ENCODE data around the gene IMPG2.

Gene IMPG2

GRCh38 chr3:101240719-101241399, 79.5 kb downstream of the IMPG2 start:
- DNase-seq (ENCODE audit: low read depth): no peak

GRCh38 chr3:101235048-101235447, 85.3 kb downstream of the IMPG2 start:
- DNase-seq (ENCODE audit: low read depth): no peak

- no peak for DNase-seq (ENCODE audit: low read depth)
Measured at GRCh38 chr3:101230618-101231017, 89.8 kb downstream of the IMPG2 start.

GRCh38 chr3:101229681-101230080, 90.7 kb downstream of the IMPG2 start:
- no peak for DNase-seq (ENCODE audit: low read depth)

- no peak for DNase-seq (ENCODE audit: low read depth)
Measured at GRCh38 chr3:101228441-101228840, 91.9 kb downstream of the IMPG2 start.

GRCh38 chr3:101224739-101225138, 95.6 kb downstream of the IMPG2 start:
- no peak for DNase-seq (ENCODE audit: low read depth)

- DNase-seq (ENCODE audit: low read depth): no peak
Measured at GRCh38 chr3:101223016-101223415, 97.4 kb downstream of the IMPG2 start.

- no peak for DNase-seq (ENCODE audit: low read depth)
Measured at GRCh38 chr3:101219842-101220560, 100.4 kb downstream of the IMPG2 start.

- no peak for DNase-seq (ENCODE audit: low read depth)
Measured at GRCh38 chr3:101217472-101218245, 102.7 kb downstream of the IMPG2 start.

- DNase-seq (ENCODE audit: low read depth): no peak
Measured at GRCh38 chr3:101216710-101217465, 103.5 kb downstream of the IMPG2 start.

GRCh38 chr3:101212730-101213129, 107.6 kb downstream of the IMPG2 start:
- DNase-seq (ENCODE audit: low read depth): no peak

GRCh38 chr3:101204246-101204645, 116.1 kb downstream of the IMPG2 start:
- DNase-seq (ENCODE audit: low read depth): no peak

- DNase-seq (ENCODE audit: low read depth): no peak
Measured at GRCh38 chr3:101203411-101203810, 117.0 kb downstream of the IMPG2 start.

- DNase-seq (ENCODE audit: low read depth): no peak
Measured at GRCh38 chr3:101202640-101203039, 117.7 kb downstream of the IMPG2 start.

- DNase-seq (ENCODE audit: low read depth): no peak
Measured at GRCh38 chr3:101200461-101200860, 119.9 kb downstream of the IMPG2 start.

- DNase-seq (ENCODE audit: low read depth): no peak
Measured at GRCh38 chr3:101195951-101196713, 124.2 kb downstream of the IMPG2 start.

- DNase-seq (ENCODE audit: low read depth): no peak
Measured at GRCh38 chr3:101194392-101194791, 126.0 kb downstream of the IMPG2 start.

- DNase-seq (ENCODE audit: low read depth): no peak
Measured at GRCh38 chr3:101193957-101194356, 126.4 kb downstream of the IMPG2 start.

GRCh38 chr3:101189796-101190195, 130.6 kb downstream of the IMPG2 start:
- DNase-seq (ENCODE audit: low read depth): no peak

GRCh38 chr3:101189176-101189575, 131.2 kb downstream of the IMPG2 start:
- no peak for DNase-seq (ENCODE audit: low read depth)

- no peak for DNase-seq (ENCODE audit: low read depth)
Measured at GRCh38 chr3:101185341-101185740, 135.0 kb downstream of the IMPG2 start.

All from stimulated activated CD8-positive, alpha-beta memory T cell treated with anti-CD3 and anti-CD28 coated beads, Interleukin-7, amount 100 ng/mL, for 24 hours (primary cell).